HG03196 (cell line): Measurements from ENCODE around the gene ALKBH7.
A peak's percentile ranks its signal among the peaks of the same experiment; 100 is the strongest.

ENCODE experiments used
- ATAC-seq: cut with Tn5 transposase; IDR thresholded peaks from one replicate; pipeline ENCODE4 v1.9.1; 2021; ENCODE audit not compliant: unreplicated experiment

Gene ALKBH7

DNA sequence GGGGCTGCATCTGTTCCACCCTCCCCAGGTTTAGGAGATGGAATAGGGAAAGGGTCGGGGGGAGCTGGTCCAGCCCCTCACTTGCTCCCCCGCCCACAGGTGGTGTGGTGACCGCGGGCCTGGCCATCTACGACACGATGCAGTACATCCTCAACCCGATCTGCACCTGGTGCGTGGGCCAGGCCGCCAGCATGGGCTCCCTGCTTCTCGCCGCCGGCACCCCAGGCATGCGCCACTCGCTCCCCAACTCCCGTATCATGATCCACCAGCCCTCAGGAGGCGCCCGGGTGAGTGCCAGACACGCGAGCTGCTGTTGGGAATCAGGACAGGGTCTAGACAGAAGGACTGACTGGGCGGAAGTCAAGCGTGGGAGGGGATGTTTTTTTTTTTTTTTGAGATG, 8.2 kb upstream of the ALKBH7 start:
- ATAC-seq: no peak

GRCh38 chr19:6373096-6373812, 660 bp downstream of the ALKBH7 start:
- ATAC-seq: peak; percentile 45

DNA sequence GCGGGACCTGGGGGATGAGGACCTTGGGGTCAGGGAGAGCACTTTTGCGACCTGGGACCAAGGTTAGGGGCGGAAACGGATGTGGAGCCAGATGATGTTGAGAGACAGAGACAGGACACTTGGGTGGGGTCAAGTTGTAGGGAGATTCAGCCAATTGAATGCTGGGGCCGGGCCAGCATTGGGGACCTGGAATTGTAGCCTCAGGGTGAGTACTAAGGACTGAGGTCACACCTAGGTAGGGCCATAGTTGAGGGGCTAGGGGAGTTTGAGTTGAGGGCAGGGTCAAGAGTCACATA, 1.2 kb downstream of the ALKBH7 start:
- ATAC-seq: no peak

DNA sequence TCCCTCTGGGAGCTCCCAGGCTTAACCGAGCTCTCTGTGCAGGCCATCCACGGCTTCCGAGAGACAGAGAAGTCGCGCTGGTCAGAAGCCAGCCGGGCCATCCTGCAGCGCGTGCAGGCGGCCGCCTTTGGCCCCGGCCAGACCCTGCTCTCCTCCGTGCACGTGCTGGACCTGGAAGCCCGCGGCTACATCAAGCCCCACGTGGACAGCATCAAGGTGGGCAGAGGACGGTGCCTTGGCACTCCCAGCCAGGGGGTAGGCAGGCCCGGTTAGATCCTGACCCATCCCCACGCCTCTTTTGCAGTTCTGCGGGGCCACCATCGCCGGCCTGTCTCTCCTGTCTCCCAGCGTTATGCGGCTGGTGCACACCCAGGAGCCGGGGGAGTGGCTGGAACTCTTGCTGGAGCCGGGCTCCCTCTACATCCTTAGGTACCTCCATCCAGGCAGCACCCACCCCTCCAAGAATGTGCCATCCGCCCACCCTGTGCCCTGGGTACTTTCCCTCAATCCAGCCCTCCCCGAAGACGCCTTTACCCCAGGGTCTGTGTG, 1.6 kb downstream of the ALKBH7 start:
- ATAC-seq: no peak

- no peak for ATAC-seq
These were observed 2.3 kb downstream of the ALKBH7 start for GRCh38 chr19:6374711-6375410.

- no peak for ATAC-seq
These were observed 2.9 kb downstream of the ALKBH7 start, which contains the start of gene PSPN for GRCh38 chr19:6375411-6376010. TSS of gene PSPN (minus strand) at chr19:6375933. CDS start at chr19:6375849, 84 bp downstream.

- ATAC-seq: no peak
These were observed 4.1 kb downstream of the ALKBH7 start for GRCh38 chr19:6376512-6377190.

- ATAC-seq: no peak
These were observed 5.4 kb downstream of the ALKBH7 start for GRCh38 chr19:6378041-6378440.

DNA sequence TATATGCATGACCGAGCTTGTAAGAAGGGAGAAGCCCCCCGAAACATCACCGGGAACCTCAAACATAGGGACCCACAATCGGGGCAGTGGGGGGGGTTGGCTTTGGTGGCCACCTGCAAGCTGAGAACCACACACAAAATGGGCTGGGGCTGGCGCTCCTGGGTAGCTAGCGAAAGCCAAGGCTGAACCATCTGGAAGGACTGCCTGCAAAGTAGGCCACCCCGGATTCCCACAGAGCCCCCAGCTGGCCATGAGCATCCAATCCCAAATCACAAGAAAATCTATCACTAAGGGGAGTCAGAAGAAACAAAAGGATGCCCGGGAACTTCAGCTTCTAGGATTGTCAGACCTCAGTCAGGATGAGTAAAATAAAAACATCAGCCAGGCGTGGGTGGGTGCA, 5.9 kb downstream of the ALKBH7 start:
- ATAC-seq: no peak

- no peak for ATAC-seq
These were observed 7.2 kb downstream of the ALKBH7 start for GRCh38 chr19:6379744-6380143.

DNA sequence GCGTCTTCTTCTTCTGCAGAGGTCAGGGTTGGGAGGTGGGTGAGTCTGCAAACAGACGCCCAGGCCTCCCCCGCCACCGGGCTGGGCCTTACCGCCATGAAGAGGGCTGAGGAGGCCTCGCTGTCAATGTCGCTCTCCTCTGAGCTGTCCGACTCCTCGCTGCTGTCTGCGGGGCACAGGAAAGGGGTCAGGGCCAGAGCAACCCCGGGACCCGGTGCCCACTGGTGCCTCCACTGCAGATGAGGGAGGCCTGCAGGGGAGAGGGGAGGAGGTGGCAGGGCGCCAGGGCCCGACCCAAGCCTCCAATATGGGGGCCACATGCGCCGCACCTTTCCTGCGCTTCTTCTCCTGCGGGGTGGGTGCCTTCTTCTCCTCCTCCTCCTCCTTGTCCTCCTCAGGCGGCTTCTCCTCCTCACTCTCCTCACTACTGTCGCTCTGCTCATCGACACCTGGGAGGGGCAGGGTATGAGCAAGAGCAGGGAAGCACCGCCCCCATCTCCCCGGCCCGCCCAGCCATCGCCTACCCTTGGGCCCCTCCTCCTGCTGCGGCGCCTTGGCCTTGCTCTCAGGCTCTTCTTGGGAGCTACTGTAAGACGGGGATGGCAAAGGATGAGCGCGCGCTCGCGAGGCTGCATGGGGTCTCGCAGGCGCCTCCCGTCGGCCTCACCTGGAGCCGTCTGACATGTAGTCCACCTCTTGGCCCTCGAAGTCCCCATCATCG, 8.6 kb downstream of the ALKBH7 start:
- no peak for ATAC-seq

- ATAC-seq: no peak
These were observed 10.6 kb downstream of the ALKBH7 start for GRCh38 chr19:6383188-6383587.

GRCh38 chr19:6384381-6384780, 11.8 kb downstream of the ALKBH7 start:
- ATAC-seq: no peak

DNA sequence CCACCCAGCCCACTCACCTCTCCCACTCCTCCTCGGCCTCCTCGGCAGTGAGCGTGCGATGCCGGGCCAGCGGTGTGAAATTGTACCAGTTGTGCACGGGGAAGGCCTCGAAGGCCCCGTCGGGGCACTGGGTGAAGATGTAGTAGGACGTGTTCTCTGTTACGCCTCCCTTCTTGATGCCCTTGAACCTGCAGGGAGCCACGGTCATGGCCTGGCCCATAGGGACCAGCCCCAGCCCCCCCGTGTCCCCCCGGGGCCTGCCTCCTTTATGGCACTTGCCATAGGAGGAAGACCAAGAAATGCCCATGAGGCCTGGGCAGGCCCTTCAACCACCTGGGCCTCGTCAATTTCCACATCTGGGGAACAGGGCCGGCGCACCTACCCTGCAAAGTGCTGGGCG, 14.8 kb downstream of the ALKBH7 start:
- ATAC-seq: no peak

- no peak for ATAC-seq
These were observed 19.9 kb downstream of the ALKBH7 start for GRCh38 chr19:6392221-6393073.

- peak; percentile 76 for ATAC-seq
These were observed 20.7 kb downstream of the ALKBH7 start, which contains the start of gene GTF2F1 for GRCh38 chr19:6393074-6393982. TSS of gene GTF2F1 (minus strand) at chr19:6393164. CDS start at chr19:6392995, 169 bp downstream.

DNA sequence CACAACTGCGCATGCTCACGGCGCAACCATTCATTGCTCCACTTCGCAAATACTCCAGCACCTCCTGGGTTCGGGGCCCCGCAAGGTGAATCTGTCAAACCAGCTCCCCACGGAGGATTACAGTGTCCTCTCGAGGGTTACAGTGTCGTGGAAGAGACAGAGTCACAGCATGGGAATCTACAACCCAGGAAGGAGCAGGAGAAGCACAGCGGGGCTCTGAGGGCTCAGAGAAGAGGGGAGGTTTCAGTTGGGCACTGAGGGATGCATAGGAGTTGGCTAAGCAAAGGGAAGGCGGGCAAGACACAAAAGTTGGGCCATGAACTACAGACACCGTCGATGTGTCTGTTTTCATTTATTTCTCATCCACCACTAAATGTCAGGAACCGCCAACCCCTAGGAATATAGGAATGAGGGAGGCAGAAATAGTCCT, 21.4 kb downstream of the ALKBH7 start:
- ATAC-seq: peak; percentile 22

DNA sequence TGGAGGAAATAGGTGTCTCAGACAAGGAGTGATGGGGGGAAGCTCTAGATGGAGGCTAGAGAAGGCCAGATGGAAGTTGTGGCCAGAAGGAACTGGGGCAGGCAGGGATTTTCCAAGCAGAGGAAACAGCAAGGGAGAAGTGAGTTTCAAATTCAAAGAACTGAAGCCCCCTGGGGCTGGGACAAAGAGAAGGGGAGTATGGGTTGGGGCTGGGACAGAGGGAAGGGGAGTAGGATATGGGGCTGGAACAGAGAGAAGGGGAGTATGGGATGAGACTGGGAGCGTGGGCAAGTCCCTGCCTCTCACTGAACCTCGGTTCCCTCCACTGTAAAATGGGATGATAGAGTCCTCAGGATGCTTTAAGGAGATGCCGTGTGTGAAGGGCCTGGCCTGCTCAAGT, 22.2 kb downstream of the ALKBH7 start:
- ATAC-seq: no peak

GRCh38 chr19:6396305-6396704, 23.7 kb downstream of the ALKBH7 start:
- no peak for ATAC-seq
